ENCODE measurements around the gene FGGY. TPM values are rescaled to one million over a fixed set of nuclear protein-coding genes. Genes with fewer than 3 reads are reported as not detected.

FGGY gene
- total and polyA plus RNA-seq, 4 donors, result 16.0 to 67.0 (median 43.4) TPM

- Histone ChIP-seq H3K4me3 (ENCODE audit: low read depth in 1 of 3, low read length in 3 of 3) (no peak overlapping the region), H3K4me1 (ENCODE audit: control insufficient read depth in 4 of 4, insufficient read depth in 4 of 4, low read length in 3 of 4) (peaks cover 6 to 23% (median 20%) of the 10 kb centered on the region in 4 donors), H3K36me3 (ENCODE audit: control insufficient read depth in 4 of 4, insufficient read depth in 3 of 4, low read depth in 1 of 4, low read length in 3 of 4) (no peaks in the 10 kb centered on the region), H3K9me3 (ENCODE audit: control insufficient read depth in 4 of 4, low read length in 3 of 4) (no peaks in the 10 kb centered on the region), H3K27me3 (ENCODE audit: control insufficient read depth in 4 of 4, insufficient read depth in 4 of 4, low read length in 3 of 4) (no peaks in the 10 kb centered on the region), H3K9ac (ENCODE audit: low read depth in 1 of 2, low read length in 2 of 2) (no peak overlapping the region), H3K27ac (ENCODE audit: low read depth in 1 of 2, low read length in 2 of 2) (no peak overlapping the region)
- DNase-seq (ENCODE audit: low spot score), result no peak
- WGBS, result 93% methylated on average over 2 of the region's 2 CpGs
- TF ChIP-seq, protein P1, sequence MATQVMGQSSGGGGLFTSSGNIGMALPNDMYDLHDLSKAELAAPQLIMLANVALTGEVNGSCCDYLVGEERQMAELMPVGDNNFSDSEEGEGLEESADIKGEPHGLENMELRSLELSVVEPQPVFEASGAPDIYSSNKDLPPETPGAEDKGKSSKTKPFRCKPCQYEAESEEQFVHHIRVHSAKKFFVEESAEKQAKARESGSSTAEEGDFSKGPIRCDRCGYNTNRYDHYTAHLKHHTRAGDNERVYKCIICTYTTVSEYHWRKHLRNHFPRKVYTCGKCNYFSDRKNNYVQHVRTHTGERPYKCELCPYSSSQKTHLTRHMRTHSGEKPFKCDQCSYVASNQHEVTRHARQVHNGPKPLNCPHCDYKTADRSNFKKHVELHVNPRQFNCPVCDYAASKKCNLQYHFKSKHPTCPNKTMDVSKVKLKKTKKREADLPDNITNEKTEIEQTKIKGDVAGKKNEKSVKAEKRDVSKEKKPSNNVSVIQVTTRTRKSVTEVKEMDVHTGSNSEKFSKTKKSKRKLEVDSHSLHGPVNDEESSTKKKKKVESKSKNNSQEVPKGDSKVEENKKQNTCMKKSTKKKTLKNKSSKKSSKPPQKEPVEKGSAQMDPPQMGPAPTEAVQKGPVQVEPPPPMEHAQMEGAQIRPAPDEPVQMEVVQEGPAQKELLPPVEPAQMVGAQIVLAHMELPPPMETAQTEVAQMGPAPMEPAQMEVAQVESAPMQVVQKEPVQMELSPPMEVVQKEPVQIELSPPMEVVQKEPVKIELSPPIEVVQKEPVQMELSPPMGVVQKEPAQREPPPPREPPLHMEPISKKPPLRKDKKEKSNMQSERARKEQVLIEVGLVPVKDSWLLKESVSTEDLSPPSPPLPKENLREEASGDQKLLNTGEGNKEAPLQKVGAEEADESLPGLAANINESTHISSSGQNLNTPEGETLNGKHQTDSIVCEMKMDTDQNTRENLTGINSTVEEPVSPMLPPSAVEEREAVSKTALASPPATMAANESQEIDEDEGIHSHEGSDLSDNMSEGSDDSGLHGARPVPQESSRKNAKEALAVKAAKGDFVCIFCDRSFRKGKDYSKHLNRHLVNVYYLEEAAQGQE (IDR thresholded peaks at IDR 0.05), result no peak
- TF ChIP-seq FOXA2 (IDR thresholded peaks at IDR 0.05) (no peak), HNF4A (conservative IDR thresholded peaks at IDR 0.05) (no peak), GABPA (IDR thresholded peaks at IDR 0.05 in 1 of 2, conservative IDR thresholded peaks at IDR 0.05 in 1 of 2) (no peak), RAD21 (IDR thresholded peaks at IDR 0.05) (no peak), HNF4G (IDR thresholded peaks at IDR 0.05) (no peak), TAF1 (conservative IDR thresholded peaks at IDR 0.05) (no peak), FOXA1 (IDR thresholded peaks at IDR 0.05) (no peak), RXRA (IDR thresholded peaks at IDR 0.05) (no peak), JUND (IDR thresholded peaks at IDR 0.05) (no peak), EGR1 (IDR thresholded peaks at IDR 0.05; ENCODE audit: low read depth in 2 of 2) (no peak)
- TF ChIP-seq, protein P2, sequence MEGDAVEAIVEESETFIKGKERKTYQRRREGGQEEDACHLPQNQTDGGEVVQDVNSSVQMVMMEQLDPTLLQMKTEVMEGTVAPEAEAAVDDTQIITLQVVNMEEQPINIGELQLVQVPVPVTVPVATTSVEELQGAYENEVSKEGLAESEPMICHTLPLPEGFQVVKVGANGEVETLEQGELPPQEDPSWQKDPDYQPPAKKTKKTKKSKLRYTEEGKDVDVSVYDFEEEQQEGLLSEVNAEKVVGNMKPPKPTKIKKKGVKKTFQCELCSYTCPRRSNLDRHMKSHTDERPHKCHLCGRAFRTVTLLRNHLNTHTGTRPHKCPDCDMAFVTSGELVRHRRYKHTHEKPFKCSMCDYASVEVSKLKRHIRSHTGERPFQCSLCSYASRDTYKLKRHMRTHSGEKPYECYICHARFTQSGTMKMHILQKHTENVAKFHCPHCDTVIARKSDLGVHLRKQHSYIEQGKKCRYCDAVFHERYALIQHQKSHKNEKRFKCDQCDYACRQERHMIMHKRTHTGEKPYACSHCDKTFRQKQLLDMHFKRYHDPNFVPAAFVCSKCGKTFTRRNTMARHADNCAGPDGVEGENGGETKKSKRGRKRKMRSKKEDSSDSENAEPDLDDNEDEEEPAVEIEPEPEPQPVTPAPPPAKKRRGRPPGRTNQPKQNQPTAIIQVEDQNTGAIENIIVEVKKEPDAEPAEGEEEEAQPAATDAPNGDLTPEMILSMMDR (IDR thresholded peaks at IDR 0.05; ENCODE audit: low read depth, low read length, missing input control), result no peak
- TF ChIP-seq, protein P3, sequence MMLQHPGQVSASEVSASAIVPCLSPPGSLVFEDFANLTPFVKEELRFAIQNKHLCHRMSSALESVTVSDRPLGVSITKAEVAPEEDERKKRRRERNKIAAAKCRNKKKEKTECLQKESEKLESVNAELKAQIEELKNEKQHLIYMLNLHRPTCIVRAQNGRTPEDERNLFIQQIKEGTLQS (IDR thresholded peaks at IDR 0.05), result no peak
Measured at GRCh38 chr1:59592924-59593323, 296.0 kb downstream of the FGGY start.

DNA sequence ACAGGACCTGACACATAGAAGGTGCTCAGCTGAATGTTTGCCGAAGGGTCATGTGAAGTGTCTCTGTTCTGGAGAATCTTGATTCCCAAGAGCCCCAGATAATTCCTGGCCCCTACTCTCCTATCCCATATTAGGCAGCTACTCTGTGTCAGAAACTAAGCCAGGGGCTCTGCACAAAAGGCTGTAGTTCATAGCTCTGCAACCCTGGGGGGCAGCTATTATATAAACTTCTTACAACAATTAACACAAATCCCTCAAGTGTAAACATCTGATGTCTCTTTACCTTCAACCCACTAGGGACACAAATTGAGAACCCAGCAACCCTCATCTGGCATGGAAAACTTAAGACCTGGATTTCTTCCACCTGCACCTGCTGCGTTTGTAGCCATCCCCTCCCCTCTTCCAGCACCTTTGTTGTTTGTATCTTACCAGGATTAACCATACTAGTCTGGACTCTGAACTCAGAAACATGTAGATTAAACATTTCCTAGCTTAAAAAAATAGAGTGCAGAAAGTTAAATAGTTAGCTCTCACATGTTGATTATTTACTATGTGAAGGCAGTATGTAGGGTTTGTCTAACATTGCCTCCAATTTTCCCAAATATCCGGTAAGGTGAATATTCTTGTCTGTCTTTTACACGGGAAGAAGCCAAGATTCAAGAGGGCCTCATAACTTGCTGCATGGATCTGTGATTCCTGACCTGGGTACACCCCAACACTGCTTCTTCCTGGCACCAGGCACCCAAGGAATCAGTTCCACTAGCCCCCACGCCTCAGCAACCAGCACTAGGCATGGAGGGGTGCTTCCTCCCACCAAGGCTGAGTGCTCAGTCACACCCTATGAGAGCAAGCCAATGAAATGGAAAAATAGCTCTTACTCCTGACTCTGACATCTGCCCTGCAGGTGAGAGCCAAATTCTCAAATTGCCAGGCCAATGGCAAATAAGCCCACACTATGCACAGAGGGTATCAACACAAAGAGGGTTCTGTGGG, 297.2 kb downstream of the FGGY start:
- Histone ChIP-seq H3K9me3 (ENCODE audit: control insufficient read depth in 4 of 4, low read length in 3 of 4) (no peaks in the 10 kb centered on the region), H3K4me3 (ENCODE audit: low read depth in 1 of 3, low read length in 3 of 3) (no peak overlapping the region), H3K27me3 (ENCODE audit: control insufficient read depth in 4 of 4, insufficient read depth in 4 of 4, low read length in 3 of 4) (no peaks in the 10 kb centered on the region), H3K36me3 (ENCODE audit: control insufficient read depth in 4 of 4, insufficient read depth in 3 of 4, low read depth in 1 of 4, low read length in 3 of 4) (peaks cover 0 to 4% (median 0%) of the 10 kb centered on the region in 4 donors), H3K9ac (ENCODE audit: low read depth in 1 of 2, low read length in 2 of 2) (no peak overlapping the region), H3K27ac (ENCODE audit: low read depth in 1 of 2, low read length in 2 of 2) (peak overlapping the region; percentile 45 to 72), H3K4me1 (ENCODE audit: control insufficient read depth in 4 of 4, insufficient read depth in 4 of 4, low read length in 3 of 4) (peaks cover 6 to 23% (median 20%) of the 10 kb centered on the region in 4 donors)
- 44% methylated on average over 5 of the region's 5 CpGs for WGBS
- no peak for DNase-seq (ENCODE audit: low spot score)
- TF ChIP-seq MAX (IDR thresholded peaks at IDR 0.05), result no peak
- no peak for TF ChIP-seq ZBTB33 (IDR thresholded peaks at IDR 0.05)
- TF ChIP-seq, protein P1 (IDR thresholded peaks at IDR 0.05), result peak; percentile 53
- no peak for TF ChIP-seq TAF1 (conservative IDR thresholded peaks at IDR 0.05)
- TF ChIP-seq FOXA2 (IDR thresholded peaks at IDR 0.05), result peak; percentile 28
- peak; percentile 76 for TF ChIP-seq HNF4G (IDR thresholded peaks at IDR 0.05)
- TF ChIP-seq GABPA (IDR thresholded peaks at IDR 0.05 in 1 of 2, conservative IDR thresholded peaks at IDR 0.05 in 1 of 2), result no peak
- TF ChIP-seq, protein P3 (IDR thresholded peaks at IDR 0.05), result no peak
- no peak for TF ChIP-seq NR2F2 (IDR thresholded peaks at IDR 0.05)

Data from liver (tissue), 9 donors.